Measurements from ENCODE around the gene KRTAP5-2. TPM values are rescaled to one million over a fixed set of nuclear protein-coding genes. Genes with fewer than 3 reads are reported as not detected.
A peak's percentile ranks its signal among the peaks of the same experiment; 100 is the strongest.

Gene KRTAP5-2
- total and polyA plus RNA-seq, 11 donors = not detected

DNA sequence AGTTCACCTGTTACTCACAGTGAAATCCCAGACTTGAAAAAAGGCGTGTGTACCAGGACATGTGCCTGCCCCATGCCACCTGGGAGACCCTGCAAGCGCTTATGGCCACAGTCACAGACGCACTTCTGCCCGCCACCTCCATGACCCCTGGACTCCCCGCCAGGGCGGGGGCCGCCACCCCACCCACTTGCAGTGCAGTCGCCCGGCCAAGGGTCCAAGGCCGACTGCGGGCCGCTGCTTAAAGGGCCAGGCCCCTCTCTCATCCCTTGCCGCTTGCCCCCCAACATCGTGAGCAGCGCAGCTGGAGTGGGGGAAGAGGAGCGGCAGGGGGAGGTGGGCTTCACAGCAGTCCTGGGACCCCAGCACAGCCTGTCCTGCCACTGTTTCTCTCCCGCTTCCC lies 36.8 kb downstream of the KRTAP5-2 start:
- intact Hi-C loops (cut with DNase I) = no loop called here
- DNase-seq = no peak
- no peak for ATAC-seq
- H3K4me1 ChIP-seq = peaks cover 4 to 63% (median 41%) of the 10 kb centered on the region in 12 donors
- H3K9me3 ChIP-seq = no peaks in the 10 kb centered on the region
- TF ChIP-seq, protein P1, sequence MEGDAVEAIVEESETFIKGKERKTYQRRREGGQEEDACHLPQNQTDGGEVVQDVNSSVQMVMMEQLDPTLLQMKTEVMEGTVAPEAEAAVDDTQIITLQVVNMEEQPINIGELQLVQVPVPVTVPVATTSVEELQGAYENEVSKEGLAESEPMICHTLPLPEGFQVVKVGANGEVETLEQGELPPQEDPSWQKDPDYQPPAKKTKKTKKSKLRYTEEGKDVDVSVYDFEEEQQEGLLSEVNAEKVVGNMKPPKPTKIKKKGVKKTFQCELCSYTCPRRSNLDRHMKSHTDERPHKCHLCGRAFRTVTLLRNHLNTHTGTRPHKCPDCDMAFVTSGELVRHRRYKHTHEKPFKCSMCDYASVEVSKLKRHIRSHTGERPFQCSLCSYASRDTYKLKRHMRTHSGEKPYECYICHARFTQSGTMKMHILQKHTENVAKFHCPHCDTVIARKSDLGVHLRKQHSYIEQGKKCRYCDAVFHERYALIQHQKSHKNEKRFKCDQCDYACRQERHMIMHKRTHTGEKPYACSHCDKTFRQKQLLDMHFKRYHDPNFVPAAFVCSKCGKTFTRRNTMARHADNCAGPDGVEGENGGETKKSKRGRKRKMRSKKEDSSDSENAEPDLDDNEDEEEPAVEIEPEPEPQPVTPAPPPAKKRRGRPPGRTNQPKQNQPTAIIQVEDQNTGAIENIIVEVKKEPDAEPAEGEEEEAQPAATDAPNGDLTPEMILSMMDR (IDR thresholded peaks at IDR 0.05) = no peak
- TF ChIP-seq POLR2A (IDR thresholded peaks at IDR 0.05) = no peak
- H3K4me3 ChIP-seq = no peak overlapping the region
- 88 to 95% (median 92%) methylated on average over 14 to 17 of the region's 17 CpGs for WGBS, 4 donors
- peak overlapping the region in 3 of 12 donors; percentile 92 to 99 (median 95) for H3K27ac ChIP-seq
- no peaks in the 10 kb centered on the region for H3K27me3 ChIP-seq
- peaks cover 0 to 60% (median 31%) of the 10 kb centered on the region in 9 donors for H3K36me3 ChIP-seq

DNA sequence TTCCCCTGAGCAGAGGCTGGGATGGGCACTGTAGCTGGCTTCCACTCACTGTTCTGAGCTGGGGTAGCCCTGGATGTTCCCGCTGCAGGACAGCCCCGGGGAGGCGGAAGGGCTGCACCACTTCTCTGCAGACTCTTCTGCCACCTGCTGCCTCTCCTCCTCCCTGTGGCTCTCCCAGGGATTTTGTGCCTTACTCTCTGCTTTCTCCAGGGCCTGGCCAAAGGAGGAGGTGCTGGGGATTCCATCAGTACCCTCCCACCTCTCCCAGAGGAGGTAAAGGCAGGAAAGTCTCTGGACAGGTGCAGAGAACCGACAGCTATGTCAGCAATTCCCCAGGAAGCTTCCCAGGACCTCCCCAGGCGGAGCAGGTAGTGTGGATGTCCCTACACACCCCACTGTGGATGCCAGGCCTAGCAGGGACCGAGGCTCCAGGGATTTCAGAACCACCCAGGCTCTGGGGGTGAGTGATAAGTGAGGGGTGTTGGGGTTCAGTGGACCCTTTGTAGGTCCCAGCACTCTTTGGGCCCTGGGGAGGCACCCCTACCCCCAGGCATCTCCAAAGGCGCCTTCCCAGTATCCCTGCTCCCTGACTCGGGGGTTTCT lies 37.3 kb downstream of the KRTAP5-2 start:
- Histone ChIP-seq H3K27ac (peak overlapping the region in 9 of 12 donors; percentile 85 to 99 (median 91)), H3K4me1 (peaks cover 4 to 60% (median 41%) of the 10 kb centered on the region in 12 donors), H3K9me3 (no peaks in the 10 kb centered on the region), H3K27me3 (no peaks in the 10 kb centered on the region), H3K4me3 (no peak overlapping the region), H3K36me3 (peaks cover 0 to 65% (median 37%) of the 10 kb centered on the region in 9 donors)
- DNase-seq (no peak), ATAC-seq (no peak)
- TF ChIP-seq, protein P1 (IDR thresholded peaks at IDR 0.05) = peak in 1 of 12 donors; percentile 7
- TF ChIP-seq POLR2A (IDR thresholded peaks at IDR 0.05) = no peak
- 65 to 88% (median 78%) methylated on average over 6 to 8 of the region's 8 CpGs for WGBS, 4 donors
- intact Hi-C loops (cut with DNase I) = no loop called here

DNA sequence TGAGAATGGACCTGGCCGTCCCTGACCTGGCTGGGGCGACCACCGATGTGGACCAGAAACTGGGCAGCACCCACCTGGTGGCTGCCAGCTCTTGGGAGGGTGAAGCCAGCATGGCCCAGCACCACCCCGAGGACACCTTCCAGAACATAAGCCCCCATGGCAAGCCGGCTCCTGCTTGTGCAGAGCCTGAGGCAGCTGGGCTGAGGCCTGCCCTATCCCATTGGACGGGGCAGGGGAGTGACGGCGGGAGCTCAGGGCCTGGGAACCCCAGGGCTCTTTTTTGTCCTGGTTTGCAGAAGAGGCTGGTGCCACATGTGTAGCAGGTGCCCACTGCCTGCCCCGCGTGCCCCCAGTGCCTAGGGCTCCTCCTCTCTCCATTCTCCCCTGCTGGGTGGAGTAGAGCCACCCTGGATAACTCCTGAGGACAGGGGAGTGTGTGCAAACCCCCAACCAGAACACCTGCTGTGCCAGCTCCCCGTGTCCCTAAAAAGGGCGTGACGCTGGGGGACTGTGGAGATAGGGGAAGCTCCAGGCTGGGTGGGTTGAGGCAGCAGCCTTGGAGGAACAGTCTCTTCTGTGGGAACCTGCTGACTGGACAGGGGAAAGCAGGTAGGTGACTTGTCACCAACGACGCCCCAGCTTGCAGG lies 38.0 kb downstream of the KRTAP5-2 start:
- peak in 2 of 5 donors; percentile 15 to 61 for DNase-seq
- TF ChIP-seq POLR2A (IDR thresholded peaks at IDR 0.05) = no peak
- TF ChIP-seq, protein P1 (IDR thresholded peaks at IDR 0.05) = no peak
- H3K36me3 ChIP-seq = peaks cover 0 to 59% (median 37%) of the 10 kb centered on the region in 9 donors
- H3K27ac ChIP-seq = peak overlapping the region; percentile 4 to 99 (median 88)
- intact Hi-C loops (cut with DNase I) = no loop called here
- H3K4me3 ChIP-seq = no peak overlapping the region
- H3K4me1 ChIP-seq = peaks cover 4 to 60% (median 39%) of the 10 kb centered on the region in 12 donors
- no peaks in the 10 kb centered on the region for H3K9me3 ChIP-seq
- H3K27me3 ChIP-seq = no peaks in the 10 kb centered on the region
- ATAC-seq = no peak
- 76 to 86% (median 78%) methylated on average over 9 to 15 of the region's 15 CpGs for WGBS, 4 donors

Data from heart left ventricle (tissue), 16 donors.